ENCODE measurements around the gene CLEC2D. TPM values are rescaled to one million over a fixed set of nuclear protein-coding genes. Genes with fewer than 3 reads are reported as not detected.
A peak's percentile ranks its signal among the peaks of the same experiment; 100 is the strongest.

The CLEC2D gene
- total and polyA plus RNA-seq, 2 donors (not counting 3 experiments of a cell fraction or from before 2014, with no cell fraction given), result 1.8 to 4.1 TPM

GRCh38 chr12:9647825-9648700 is 21.4 kb upstream of the CLEC2D start:
- H3K4me3 ChIP-seq (replicated peaks in 1 of 3; ENCODE audit: insufficient read depth in 1 of 3, low read depth in 1 of 3, low read length in 3 of 3), result peak overlapping the region; percentile 57 to 91 (median 85)
- peaks cover 40% of the 10 kb centered on the region for H3K4me1 ChIP-seq (ENCODE audit: control insufficient read depth, extremely low read depth, insufficient read depth, low read length)
- H3K27ac ChIP-seq (ENCODE audit: insufficient read depth, low read depth, low read length), result peak overlapping the region; percentile 72
- no peaks in the 10 kb centered on the region for H3K36me3 ChIP-seq (ENCODE audit: control insufficient read depth in 2 of 2, extremely low read depth in 1 of 2, insufficient read depth in 2 of 2, low read length in 2 of 2)
- H3K9me1 ChIP-seq (replicated peaks; ENCODE audit: control insufficient read depth, extremely low read depth, insufficient read depth, low read length), result no peaks in the 10 kb centered on the region
- DNase-seq (ENCODE audit: low read depth, low spot score) (peak; percentile 54), FAIRE-seq (peak; percentile 68)
- dilution Hi-C loops (cut with MboI; ENCODE audit: extremely low pct_ligation_motif_present, low sequenced_read_pairs) (no loop called here), intact Hi-C loops (cut with micrococcal nuclease) (loop anchor here (1.0 kb wide), 1 partner anchor 25 kb away; no protein-coding TSS in a partner anchor)
- TF ChIP-seq, protein P1, sequence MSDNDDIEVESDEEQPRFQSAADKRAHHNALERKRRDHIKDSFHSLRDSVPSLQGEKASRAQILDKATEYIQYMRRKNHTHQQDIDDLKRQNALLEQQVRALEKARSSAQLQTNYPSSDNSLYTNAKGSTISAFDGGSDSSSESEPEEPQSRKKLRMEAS (IDR thresholded peaks at IDR 0.05; ENCODE audit: insufficient read depth, insufficient read length), result peak; percentile 1
- TF ChIP-seq GATA2 (IDR thresholded peaks at IDR 0.05; ENCODE audit: insufficient read depth, insufficient read length, low read depth, low read length), result no peak
- peak; percentile 77 for TF ChIP-seq POLR2AphosphoS5 (IDR thresholded peaks at IDR 0.05; ENCODE audit: insufficient read depth, low read depth, low read length)
- TF ChIP-seq JUN (IDR thresholded peaks at IDR 0.05; ENCODE audit: borderline replicate concordance, insufficient read depth, insufficient read length, low read depth), result no peak
- TF ChIP-seq POLR2A (IDR thresholded peaks at IDR 0.05; ENCODE audit: low read depth, low read length), result peak; percentile 50
- BruUV-seq (replicated peaks), result TSS peak; percentile 49
- POLR2A ChIA-PET, result interaction anchor here (0.5 kb wide), 1 partner anchor 453 kb away, joined by 4 read pairs; no protein-coding TSS in a partner anchor
- H3K79me2 ChIP-seq (ENCODE audit: control insufficient read depth, insufficient read depth, low read length), result peaks cover 10% of the 10 kb centered on the region
- CTCF ChIA-PET, result interaction anchor here (0.6 to 3.2 kb wide), 8 partner anchors 12 to 103 kb away, joined by 3 to 22 read pairs (median 6); no protein-coding TSS in a partner anchor
- no peaks in the 10 kb centered on the region for H3K27me3 ChIP-seq (ENCODE audit: control insufficient read depth in 2 of 2, insufficient read depth in 2 of 2, low read length in 2 of 2)
- peak overlapping the region; percentile 98 for H3K4me2 ChIP-seq (ENCODE audit: insufficient read depth, low read length)
- peak overlapping the region; percentile 85 for H2AFZ ChIP-seq (ENCODE audit: low read depth, low read length)
- no peaks in the 10 kb centered on the region for H3K9me3 ChIP-seq (replicated peaks; ENCODE audit: control insufficient read depth, insufficient read depth, low read length)
- peak overlapping the region; percentile 83 for H3K9ac ChIP-seq (replicated peaks; ENCODE audit: extremely low read depth, insufficient read depth, low read length)
- H4K20me1 ChIP-seq (replicated peaks; ENCODE audit: control insufficient read depth, extremely low read depth, insufficient read depth, low read length), result no peaks in the 10 kb centered on the region

Measured in endothelial cell of umbilical vein (primary cell).